SK-N-SH treated with all-trans-retinoic acid at 6 μM for 48 hours (cell line): ENCODE results near the gene IP6K3.

ENCODE experiments used
- ATAC-seq: fragments of 200-7000 bp; cut with Tn5 transposase; 3 replicates; pipeline ENCODE4 v1.9.1; 2020; ENCODE audit warnings: mild to moderate bottlenecking, moderate library complexity
- ARNTL ChIP-seq: fragments of 450-650 bp; formaldehyde crosslinking; IDR thresholded peaks from 2 replicates; pipeline ENCODE4 v1.5.0; 2020; ENCODE audit warnings: low read depth, mild to moderate bottlenecking, moderate library complexity, borderline replicate concordance
- BACH2 ChIP-seq: fragments of 250-450 bp; sonication (Bioruptor Pico); IDR thresholded peaks from 2 replicates; pipeline ENCODE4 v1.9.0; 2021; ENCODE audit warnings: mild to moderate bottlenecking, borderline replicate concordance
- CREB5 ChIP-seq: fragments of 250-450 bp; sonication (Bioruptor Pico); IDR thresholded peaks from 2 replicates; pipeline ENCODE4 v1.5.1; 2020; ENCODE audit warnings: low read depth, mild to moderate bottlenecking, moderate library complexity
- CSDC2 ChIP-seq: fragments of 250-450 bp; sonication (Bioruptor Pico); IDR thresholded peaks from 2 replicates; pipeline ENCODE4 v1.5.0; 2020; ENCODE audit warnings: mild to moderate bottlenecking, moderate library complexity
- CSRNP3 ChIP-seq: fragments of 250-450 bp; sonication (Bioruptor Pico); IDR thresholded peaks from 2 replicates; pipeline ENCODE4 v1.5.1; 2021; ENCODE audit warnings: mild to moderate bottlenecking, moderate library complexity
- ESRRG ChIP-seq: fragments of 250-450 bp; sonication (Bioruptor Pico); IDR thresholded peaks from 2 replicates; pipeline ENCODE4 v1.6.1; 2021; ENCODE audit warnings: mild to moderate bottlenecking
- GLIS3 ChIP-seq: fragments of 250-450 bp; sonication (Bioruptor Pico); IDR thresholded peaks from 2 replicates; pipeline ENCODE4 v1.5.0; 2020; ENCODE audit warnings: mild to moderate bottlenecking, moderate library complexity
- ISL1 ChIP-seq: fragments of 250-450 bp; sonication (Bioruptor Pico); IDR thresholded peaks from 2 replicates; pipeline ENCODE4 v2.1.2; 2022; ENCODE audit warnings: mild to moderate bottlenecking, moderate library complexity
- OSR1 ChIP-seq: fragments of 250-450 bp; sonication (Bioruptor Pico); IDR thresholded peaks from 2 replicates; pipeline ENCODE4 v1.8.0; 2022; ENCODE audit warnings: moderate library complexity, mild to moderate bottlenecking, inconsistent platforms
- PATZ1 ChIP-seq: fragments of 250-450 bp; sonication (Bioruptor Pico); IDR thresholded peaks from 2 replicates; pipeline ENCODE4 v1.8.0; 2020; ENCODE audit warnings: mild to moderate bottlenecking, moderate library complexity, borderline replicate concordance
- POU6F1 ChIP-seq: fragments of 250-450 bp; sonication (Bioruptor Pico); IDR thresholded peaks from 2 replicates; pipeline ENCODE4 v1.8.0; 2021; ENCODE audit warnings: low read depth, mild to moderate bottlenecking, moderate library complexity, borderline replicate concordance
- PPARA ChIP-seq: fragments of 250-450 bp; sonication (Bioruptor Pico); IDR thresholded peaks from 2 replicates; pipeline ENCODE4 v1.5.0; 2020; ENCODE audit warnings: mild to moderate bottlenecking, borderline replicate concordance
- RARB ChIP-seq: fragments of 250-450 bp; sonication (Bioruptor Pico); IDR thresholded peaks from 2 replicates; pipeline ENCODE4 v1.8.0; 2021; ENCODE audit warnings: mild to moderate bottlenecking, moderate library complexity
- SNAI2 ChIP-seq: fragments of 250-450 bp; sonication (Bioruptor Pico); IDR thresholded peaks from 2 replicates; pipeline ENCODE4 v1.5.0; 2020; ENCODE audit warnings: mild to moderate bottlenecking, moderate library complexity
- TCF4 ChIP-seq: fragments of 250-450 bp; sonication (Bioruptor Pico); IDR thresholded peaks from 2 replicates; pipeline ENCODE4 v1.8.0; 2021; ENCODE audit warnings: mild to moderate bottlenecking, moderate library complexity, borderline replicate concordance
- TOX ChIP-seq: fragments of 250-450 bp; sonication (Bioruptor Pico); IDR thresholded peaks from 2 replicates; pipeline ENCODE4 v1.8.0; 2021; ENCODE audit warnings: mild to moderate bottlenecking, moderate library complexity, borderline replicate concordance
- TSHZ2 ChIP-seq: fragments of 250-450 bp; sonication (Bioruptor Pico); IDR thresholded peaks from 2 replicates; pipeline ENCODE4 v1.5.0; 2020; ENCODE audit warnings: mild to moderate bottlenecking, moderate library complexity
- ZC3H10 ChIP-seq: fragments of 250-450 bp; sonication (Bioruptor Pico); IDR thresholded peaks from 2 replicates; pipeline ENCODE4 v1.5.1; 2021; ENCODE audit warnings: mild to moderate bottlenecking, moderate library complexity
- ZFP3 ChIP-seq: fragments of 250-450 bp; sonication (Bioruptor Pico); IDR thresholded peaks from 2 replicates; pipeline ENCODE4 v1.5.0; 2020; ENCODE audit warnings: mild to moderate bottlenecking, moderate library complexity
- ZFP30 ChIP-seq: fragments of 450-650 bp; formaldehyde crosslinking; IDR thresholded peaks from 2 replicates; pipeline ENCODE4 v1.5.0; 2022; ENCODE audit warnings: mild to moderate bottlenecking, moderate library complexity
- ZNF565 ChIP-seq: fragments of 450-650 bp; formaldehyde crosslinking; conservative IDR thresholded peaks from 2 replicates; pipeline ENCODE4 v1.5.0; 2020; ENCODE audit warnings: low read depth, mild to moderate bottlenecking, moderate library complexity
- ZNF70 ChIP-seq: fragments of 450-650 bp; formaldehyde crosslinking; IDR thresholded peaks from 2 replicates; pipeline ENCODE4 v1.5.0; 2020; ENCODE audit warnings: mild to moderate bottlenecking, moderate library complexity
- ZNF8 ChIP-seq: fragments of 450-650 bp; formaldehyde crosslinking; IDR thresholded peaks from 2 replicates; pipeline ENCODE4 v1.5.0; 2020; ENCODE audit warnings: mild to moderate bottlenecking, moderate library complexity

The IP6K3 gene

GRCh38 chr6:33699739-33700138 is 47.0 kb downstream of the IP6K3 start:
- TF ChIP-seq CSDC2 (CRISPR knock-in tag), result no peak
- no peak for TF ChIP-seq ZNF565 (CRISPR knock-in tag)
- TF ChIP-seq PATZ1 (CRISPR knock-in tag), result no peak
- TF ChIP-seq PPARA (CRISPR knock-in tag), result no peak
- no peak for TF ChIP-seq CSRNP3
- TF ChIP-seq CREB5 (CRISPR knock-in tag), result no peak
- no peak for TF ChIP-seq OSR1
- TF ChIP-seq, all 23 proteins: peak for 0

GRCh38 chr6:33699131-33699530 is 47.6 kb downstream of the IP6K3 start:
- no peak for ATAC-seq
- TF ChIP-seq GLIS3 (CRISPR knock-in tag) (no peak), OSR1 (no peak), ZNF8 (no peak), ZNF70 (CRISPR knock-in tag) (no peak), ISL1 (no peak), TCF4 (CRISPR knock-in tag) (no peak), CREB5 (CRISPR knock-in tag) (no peak), PPARA (CRISPR knock-in tag) (no peak), ZC3H10 (CRISPR knock-in tag) (no peak), ZFP30 (CRISPR knock-in tag) (no peak)

More at GRCh38 chr6:33699739-33700138, 47.0 kb downstream of the IP6K3 start:
- no peak for ATAC-seq

GRCh38 chr6:33698494-33698893 is 48.2 kb downstream of the IP6K3 start:
- no peak for TF ChIP-seq ZFP3
- no peak for TF ChIP-seq ESRRG (CRISPR knock-in tag)
- TF ChIP-seq SNAI2, result no peak
- no peak for TF ChIP-seq ISL1
- TF ChIP-seq ZFP30 (CRISPR knock-in tag), result no peak
- no peak for TF ChIP-seq ZNF8
- ATAC-seq, result no peak

GRCh38 chr6:33697845-33698244 is 48.9 kb downstream of the IP6K3 start:
- ATAC-seq, result no peak
- no peak for TF ChIP-seq ARNTL (CRISPR knock-in tag)
- no peak for TF ChIP-seq ESRRG (CRISPR knock-in tag)
- TF ChIP-seq TCF4 (CRISPR knock-in tag), result no peak
- TF ChIP-seq TSHZ2 (CRISPR knock-in tag), result no peak
- TF ChIP-seq CSRNP3, result no peak
- TF ChIP-seq BACH2 (CRISPR knock-in tag), result no peak
- no peak for TF ChIP-seq PPARA (CRISPR knock-in tag)
- TF ChIP-seq ZC3H10 (CRISPR knock-in tag), result no peak
- no peak for TF ChIP-seq GLIS3 (CRISPR knock-in tag)
- no peak for TF ChIP-seq TOX
- no peak for TF ChIP-seq RARB (CRISPR knock-in tag)
- TF ChIP-seq POU6F1, result no peak
- TF ChIP-seq SNAI2, result no peak
